ENCODE data around the gene MPO.

The MPO gene

GRCh38 chr17:58319173-58320162 lies 38.7 kb upstream of the MPO start:
- DNase-seq: no peak

- DNase-seq: no peak
These were observed 38.0 kb upstream of the MPO start for GRCh38 chr17:58318627-58319172.

DNA sequence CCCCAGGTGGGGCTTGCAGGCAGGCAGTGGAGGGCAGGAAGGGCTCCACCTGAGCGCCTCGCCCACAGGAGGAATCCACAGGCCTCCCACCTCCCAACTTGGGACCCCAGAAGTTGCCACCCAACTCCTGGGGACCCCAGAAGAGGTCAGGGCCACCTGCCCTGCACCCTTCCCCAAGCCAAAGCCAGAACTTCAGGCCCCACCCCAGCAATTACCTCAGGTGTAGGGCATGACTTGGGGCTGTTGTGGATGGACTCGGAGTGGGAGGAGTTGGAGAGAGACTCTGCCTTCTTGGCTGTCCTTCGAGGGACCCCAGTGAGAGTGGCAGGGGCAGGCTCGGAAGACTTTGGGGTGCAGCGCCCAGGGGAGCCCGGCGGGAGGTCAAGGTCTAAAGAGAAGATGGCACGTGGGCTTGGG lies 37.3 kb upstream of the MPO start:
- no peak for DNase-seq

DNA sequence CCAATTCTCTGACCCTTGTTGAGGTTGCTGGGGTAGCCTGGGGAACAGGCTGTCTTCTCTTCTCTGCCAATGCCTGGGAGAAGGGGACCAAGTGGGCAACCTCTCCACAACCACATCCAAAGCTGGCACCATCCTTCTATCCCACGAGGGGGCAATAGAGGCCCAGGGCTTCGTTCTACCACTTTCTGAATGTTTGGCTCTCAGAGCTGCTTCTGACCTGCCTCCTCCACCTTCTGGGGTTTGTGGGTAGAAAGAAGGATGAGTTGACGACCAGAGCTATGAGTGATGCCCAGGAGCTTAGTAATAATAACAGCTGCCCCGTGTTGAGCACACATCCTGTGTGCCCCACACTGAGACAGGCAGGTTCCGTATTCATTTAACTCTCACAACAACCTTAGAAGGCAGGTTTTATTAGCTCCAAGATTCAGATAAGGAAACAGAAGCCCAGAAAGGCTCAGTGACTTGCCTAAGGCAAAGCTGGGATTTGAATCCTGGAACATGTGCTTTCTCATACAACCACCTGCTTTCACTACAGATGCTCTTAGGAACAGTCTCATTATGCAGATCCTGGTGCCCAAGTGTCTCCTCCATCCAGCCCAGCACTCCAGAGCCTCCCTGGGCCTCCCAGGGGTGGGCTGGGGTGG lies 36.8 kb upstream of the MPO start:
- DNase-seq: no peak

GRCh38 chr17:58316260-58316960 lies 35.7 kb upstream of the MPO start:
- DNase-seq: no peak

GRCh38 chr17:58315750-58316149 lies 35.0 kb upstream of the MPO start:
- no peak for DNase-seq

DNA sequence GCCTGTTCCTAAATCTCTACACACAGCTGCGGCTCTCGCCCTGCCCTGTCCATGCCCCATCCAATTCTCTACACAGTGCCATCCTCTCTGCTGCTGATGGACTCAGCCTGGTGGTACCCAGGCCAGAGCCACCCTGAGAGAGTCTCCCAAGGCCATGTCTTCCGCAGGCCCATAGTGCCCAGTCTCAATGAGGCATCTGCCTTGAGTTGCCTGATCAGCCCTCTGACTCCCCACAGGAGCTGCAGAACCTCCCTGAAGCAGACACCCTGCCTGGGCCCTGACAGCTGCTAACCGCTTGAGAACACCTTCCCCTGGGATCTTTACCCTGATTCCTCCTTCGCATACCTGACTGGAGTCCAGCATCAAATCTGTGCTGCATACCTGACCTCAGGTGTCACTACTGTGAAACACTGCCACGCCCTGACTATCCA lies 34.6 kb upstream of the MPO start:
- DNase-seq: no peak

DNA sequence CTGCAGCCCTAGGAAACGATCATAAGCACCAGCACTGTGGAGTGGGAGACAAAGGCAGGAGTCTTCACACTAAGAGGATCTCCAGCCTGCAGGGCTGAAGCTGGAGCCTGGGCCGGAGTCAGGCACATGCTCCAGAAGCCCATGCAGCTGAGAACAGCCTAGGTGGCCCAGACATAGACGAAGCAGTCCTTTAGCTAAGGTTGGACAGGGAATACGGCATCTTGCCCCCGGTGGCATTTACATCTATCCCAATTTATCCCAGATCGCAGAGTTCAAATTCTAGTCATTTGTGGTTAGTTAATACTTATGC lies 33.9 kb upstream of the MPO start:
- DNase-seq: no peak

- no peak for DNase-seq
These were observed 33.3 kb upstream of the MPO start for GRCh38 chr17:58313815-58314705.

DNA sequence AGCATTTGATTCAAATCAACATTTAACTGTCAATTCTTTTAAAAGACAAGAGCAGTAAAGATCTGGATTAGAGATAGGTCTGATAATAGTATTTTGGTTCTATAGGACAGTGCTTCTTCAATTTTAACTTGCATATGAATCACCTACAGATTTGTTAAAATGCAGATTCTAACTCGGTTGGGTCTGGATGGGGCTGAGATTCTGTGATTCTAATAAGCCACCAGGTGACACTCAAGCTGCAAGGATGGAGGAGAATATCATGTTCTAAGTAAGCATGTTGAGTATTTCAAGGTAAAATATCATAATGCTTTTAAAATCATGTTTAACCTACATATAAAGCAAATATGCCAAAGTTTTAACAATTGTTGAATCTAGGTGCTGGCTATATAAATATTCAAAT lies 32.1 kb upstream of the MPO start:
- DNase-seq: no peak

- no peak for DNase-seq
These were observed 31.4 kb upstream of the MPO start for GRCh38 chr17:58312021-58312630.

DNA sequence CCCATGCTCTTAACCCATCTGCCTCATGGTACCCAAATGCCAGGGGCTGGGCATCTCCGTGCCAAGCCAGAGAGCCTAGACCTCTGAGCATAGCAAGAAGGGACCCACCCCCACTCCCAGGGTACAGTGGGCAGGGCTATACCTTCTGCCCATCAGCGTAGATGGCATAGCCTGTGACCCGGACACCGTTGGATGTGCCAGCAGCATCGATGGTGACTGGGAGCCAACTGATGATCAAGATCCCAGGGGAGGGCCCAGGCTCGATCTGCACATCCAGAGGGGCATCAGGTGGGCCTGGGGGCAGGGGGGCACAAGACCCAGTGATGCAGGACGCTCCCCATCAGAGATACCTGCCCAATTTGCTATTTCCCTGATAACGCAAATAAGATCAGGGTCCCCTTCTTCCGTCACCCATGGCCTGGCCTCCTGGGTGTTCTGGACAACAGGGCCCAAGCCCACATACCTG lies 30.7 kb upstream of the MPO start:
- no peak for DNase-seq

GRCh38 chr17:58310511-58311428 lies 30.0 kb upstream of the MPO start:
- DNase-seq: no peak

- no peak for DNase-seq
These were observed 29.2 kb upstream of the MPO start for GRCh38 chr17:58309918-58310259.

- DNase-seq: no peak
These were observed 28.5 kb upstream of the MPO start for GRCh38 chr17:58308985-58309917.

DNA sequence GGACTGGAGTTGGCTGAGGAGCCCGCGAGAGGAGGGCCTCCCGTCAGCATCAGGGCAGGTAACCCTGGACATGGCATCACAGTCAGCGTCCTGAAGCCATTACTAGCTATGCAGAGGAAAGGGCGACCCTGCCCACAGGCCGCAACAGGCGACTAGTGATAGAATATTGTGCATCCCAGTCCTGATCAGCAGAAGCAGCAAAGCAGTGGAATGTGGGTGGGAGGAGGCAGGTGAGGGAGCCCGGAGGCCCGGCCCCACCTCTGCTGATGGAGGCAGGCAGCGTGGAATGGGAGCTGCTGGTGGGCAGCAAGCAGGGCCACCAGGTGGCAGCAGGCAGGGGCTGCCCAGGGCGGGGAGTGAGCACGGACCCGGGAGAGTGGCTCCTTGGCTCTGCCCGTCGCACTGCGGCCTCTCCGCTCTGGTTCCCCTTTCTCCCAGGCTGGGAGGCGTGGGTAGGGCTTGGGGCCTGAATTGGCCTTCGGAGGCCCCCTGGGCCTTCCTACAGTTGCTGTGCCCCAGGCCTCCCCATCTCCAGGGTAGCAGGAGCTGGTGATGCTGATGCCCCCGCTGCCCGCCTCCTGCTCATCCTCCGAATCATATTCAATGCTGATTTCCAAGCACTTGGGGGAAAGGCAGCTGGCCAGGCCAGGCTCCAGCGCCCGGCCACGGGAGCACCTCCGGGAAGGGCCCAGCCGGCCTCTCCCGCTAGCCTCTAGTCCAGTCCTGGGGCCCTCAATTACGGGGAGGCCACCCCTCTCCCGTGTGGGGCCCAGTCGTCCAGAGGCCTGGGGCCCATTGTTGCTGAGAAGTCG lies 27.6 kb upstream of the MPO start:
- no peak for DNase-seq

GRCh38 chr17:58307468-58308172 lies 26.9 kb upstream of the MPO start:
- no peak for DNase-seq
